Mesenchymal stem cell (in vitro differentiated cells and primary cell): ENCODE results near the gene FKBP2.

Experiments used
- DNase-seq: peaks from one replicate; pipeline ENCODE4 v3.0.0-alpha.2; 2013
- H2AFZ ChIP-seq: one replicate; pipeline ENCODE4 v1.6.1; 2013; ENCODE audit warnings: low read depth, mild to moderate bottlenecking, control low read depth, inconsistent platforms, low read length, moderate library complexity
- H2AK5ac ChIP-seq: 2 replicates; pipeline ENCODE4 v1.6.1; 2013; ENCODE audit warnings: low read length, moderate library complexity, mild to moderate bottlenecking, inconsistent platforms; ENCODE audit not compliant: severe bottlenecking
- H2BK120ac ChIP-seq: one replicate; pipeline ENCODE4 v1.6.1; 2013; ENCODE audit warnings: low read depth, mild to moderate bottlenecking, inconsistent platforms, low read length, moderate library complexity
- H2BK12ac ChIP-seq, 2 experiments: one replicate each; pipeline ENCODE4 v1.6.1; 2013; ENCODE audit warnings: inconsistent platforms in 2 of 2, low read length in 2 of 2, mild to moderate bottlenecking in 2 of 2, moderate library complexity in 2 of 2, control low read depth in 1 of 2
- H2BK15ac ChIP-seq: one replicate; pipeline ENCODE4 v1.6.1; 2013; ENCODE audit warnings: mild to moderate bottlenecking, low read depth, inconsistent platforms; ENCODE audit not compliant: poor library complexity, severe bottlenecking
- H2BK5ac ChIP-seq: 2 replicates; pipeline ENCODE4 v1.6.1; 2013; ENCODE audit warnings: low read depth, mild to moderate bottlenecking, low read length, control low read depth, inconsistent platforms; ENCODE audit not compliant: poor library complexity, severe bottlenecking
- H3K14ac ChIP-seq, 2 experiments: one replicate each; pipeline ENCODE4 v1.6.1; 2013; ENCODE audit warnings: inconsistent platforms in 2 of 2, low read length in 2 of 2, control low read depth in 1 of 2, mild to moderate bottlenecking in 1 of 2, moderate library complexity in 1 of 2
- H3K18ac ChIP-seq, 2 experiments: one replicate each; pipeline ENCODE4 v1.6.1; 2013; ENCODE audit warnings: inconsistent platforms in 2 of 2, low read length in 2 of 2, control low read depth in 1 of 2, low read depth in 1 of 2, mild to moderate bottlenecking in 1 of 2
- H3K23ac ChIP-seq, 2 experiments: one replicate each; pipeline ENCODE4 v1.6.1; 2013; ENCODE audit warnings: inconsistent platforms in 2 of 2, low read length in 2 of 2, mild to moderate bottlenecking in 2 of 2, moderate library complexity in 2 of 2, control low read depth in 1 of 2
- H3K27ac ChIP-seq: 2 replicates; pipeline ENCODE4 v1.5.1; 2013; ENCODE audit warnings: mild to moderate bottlenecking, moderate library complexity, low read length, control low read depth, inconsistent platforms; ENCODE audit not compliant: poor library complexity, severe bottlenecking
- H3K27me3 ChIP-seq, 2 experiments: 2 replicates each; pipeline versions ENCODE4 v1.6.1 to v1.7.0; 2013; ENCODE audit warnings: low read length in 2 of 2, mild to moderate bottlenecking in 2 of 2, moderate library complexity in 2 of 2, control low read depth in 1 of 2, inconsistent platforms in 1 of 2; ENCODE audit not compliant: control insufficient read depth in 1 of 2, insufficient read depth in 1 of 2
- H3K36me3 ChIP-seq, 2 experiments: 2 replicates each; pipeline versions ENCODE4 v1.6.1 to v1.7.0; 2013; ENCODE audit warnings: low read length in 2 of 2, control low read depth in 1 of 2, inconsistent platforms in 1 of 2, low read depth in 1 of 2, mild to moderate bottlenecking in 1 of 2; ENCODE audit not compliant: insufficient read depth in 2 of 2, control insufficient read depth in 1 of 2
- H3K4ac ChIP-seq, 2 experiments: one replicate each; pipeline ENCODE4 v1.6.1; 2013; ENCODE audit warnings: inconsistent platforms in 2 of 2, low read length in 2 of 2, mild to moderate bottlenecking in 2 of 2, moderate library complexity in 2 of 2, control low read depth in 1 of 2, low read depth in 1 of 2
- H3K4me1 ChIP-seq: 2 replicates; pipeline ENCODE4 v1.6.1; 2013; ENCODE audit warnings: low read depth, low read length, control low read depth; ENCODE audit not compliant: control insufficient read depth, insufficient read depth
- H3K4me2 ChIP-seq: 2 replicates; pipeline ENCODE4 v1.6.1; 2013; ENCODE audit warnings: low read length, mild to moderate bottlenecking, inconsistent platforms; ENCODE audit not compliant: poor library complexity, severe bottlenecking
- H3K4me3 ChIP-seq, 2 experiments: 2 replicates each; pipeline versions ENCODE4 v1.5.1 to v1.7.0; 2013; ENCODE audit warnings: low read length in 2 of 2, mild to moderate bottlenecking in 2 of 2, control low read depth in 1 of 2, low read depth in 1 of 2; ENCODE audit not compliant: insufficient read depth in 1 of 2
- H3K79me1 ChIP-seq: replicated peaks from 2 replicates; pipeline ENCODE4 v1.6.1; 2013; ENCODE audit warnings: mild to moderate bottlenecking, control low read depth, low read length, inconsistent platforms; ENCODE audit not compliant: poor library complexity, severe bottlenecking
- H3K9ac ChIP-seq: 2 replicates; pipeline ENCODE4 v1.7.0; 2013; ENCODE audit warnings: mild to moderate bottlenecking, low read length, moderate library complexity
- H3K9me3 ChIP-seq: 2 replicates; pipeline ENCODE4 v1.7.0; 2013; ENCODE audit warnings: mild to moderate bottlenecking, low read length; ENCODE audit not compliant: control insufficient read depth
- H4K8ac ChIP-seq: one replicate; pipeline ENCODE4 v1.6.1; 2013; ENCODE audit warnings: inconsistent platforms, mild to moderate bottlenecking, low read length, moderate library complexity
- H4K91ac ChIP-seq: one replicate; pipeline ENCODE4 v1.6.1; 2013; ENCODE audit warnings: mild to moderate bottlenecking, low read length, inconsistent platforms
- WGBS: methylation state at CpG from one replicate; pipeline ENCODE4 v1.1.7; 2013; ENCODE audit warnings: mixed read lengths; 5-methylcytosine and 5-hydroxymethylcytosine counted together

Gene FKBP2

GRCh38 chr11:64204464-64204989 lies 36.4 kb upstream of the FKBP2 start:
- Histone ChIP-seq H2BK12ac (no peak overlapping the region), H2AFZ (no peak overlapping the region), H3K18ac (no peak overlapping the region), H3K14ac (no peak overlapping the region), H3K4me1 (peaks cover 31% of the 10 kb centered on the region), H3K9me3 (no peaks in the 10 kb centered on the region), H3K27ac (no peak overlapping the region), H3K9ac (no peak overlapping the region), H2BK120ac (peak overlapping the region; percentile 23), H3K79me1 (peaks cover 14% of the 10 kb centered on the region), H2AK5ac (no peak overlapping the region), H3K4me2 (no peak overlapping the region), H3K27me3 (no peaks in the 10 kb centered on the region), H2BK5ac (no peak overlapping the region), H3K4ac (no peak overlapping the region), H3K36me3 (peaks cover 64 to 70% of the 10 kb centered on the region in 2 experiments), H4K8ac (no peak overlapping the region), H4K91ac (no peak overlapping the region), H3K23ac (no peak overlapping the region), H3K4me3 (no peak overlapping the region), H2BK15ac (no peak overlapping the region)
- DNase-seq, result peak; percentile 92
- 67% methylated on average over 6 of the region's 7 CpGs for WGBS

- peak within 1 kb of the TSS; percentile 97 for H4K91ac ChIP-seq
- peak within 1 kb of the TSS; percentile 64 for H2BK120ac ChIP-seq
- H4K8ac ChIP-seq, result peak within 1 kb of the TSS; percentile 98
- peaks cover 12% of the 10 kb centered on the region for H3K79me1 ChIP-seq
- H2AFZ ChIP-seq, result no peak within 1 kb of the TSS
- WGBS, result 94% methylated on average over 27 of the region's 27 CpGs
- no peak within 1 kb of the TSS for H3K4me2 ChIP-seq
- H3K4ac ChIP-seq, result peak within 1 kb of the TSS; percentile 56 to 66
- H2BK5ac ChIP-seq, result no peak within 1 kb of the TSS
- no peaks in the 10 kb centered on the region for H3K27me3 ChIP-seq
- no peaks in the 10 kb centered on the region for H3K9me3 ChIP-seq
- peak within 1 kb of the TSS in 1 of 2 experiments; percentile 65 for H3K4me3 ChIP-seq
- peak within 1 kb of the TSS; percentile 87 for H2BK15ac ChIP-seq
- H3K4me1 ChIP-seq, result peaks cover 31% of the 10 kb centered on the region
- H3K23ac ChIP-seq, result no peak within 1 kb of the TSS
- peak within 1 kb of the TSS in 1 of 2 experiments; percentile 35 for H3K14ac ChIP-seq
- H3K9ac ChIP-seq, result peak within 1 kb of the TSS; percentile 70
- no peak for DNase-seq
- peak within 1 kb of the TSS; percentile 62 for H3K27ac ChIP-seq
- H2AK5ac ChIP-seq, result peak within 1 kb of the TSS; percentile 62
- H3K18ac ChIP-seq, result peak within 1 kb of the TSS; percentile 85 to 97
- H3K36me3 ChIP-seq, result peaks cover 47 to 69% of the 10 kb centered on the region in 2 experiments
- H2BK12ac ChIP-seq, result peak within 1 kb of the TSS; percentile 8 to 75
These were observed 34.2 kb upstream of the FKBP2 start, which contains the start of gene FERMT3 for GRCh38 chr11:64206457-64207255. Gene FERMT3 (plus strand): TSS chr11:64206721. CDS start chr11:64207365, 644 bp downstream.

- peak overlapping the region in 1 of 2 experiments; percentile 65 for H3K4me3 ChIP-seq
- no peaks in the 10 kb centered on the region for H3K27me3 ChIP-seq
- peak overlapping the region; percentile 97 for H4K91ac ChIP-seq
- peak overlapping the region in 1 of 2 experiments; percentile 91 for H3K14ac ChIP-seq
- H3K4me2 ChIP-seq, result no peak overlapping the region
- peak; percentile 81 for DNase-seq
- H3K23ac ChIP-seq, result no peak overlapping the region
- peak overlapping the region; percentile 77 for H2BK120ac ChIP-seq
- peak overlapping the region; percentile 54 for H2AK5ac ChIP-seq
- H2BK12ac ChIP-seq, result peak overlapping the region; percentile 75 to 78
- H3K9ac ChIP-seq, result peak overlapping the region; percentile 70
- peak overlapping the region; percentile 87 for H2BK15ac ChIP-seq
- H2BK5ac ChIP-seq, result no peak overlapping the region
- peak overlapping the region; percentile 66 for H2AFZ ChIP-seq
- peak overlapping the region; percentile 62 for H3K27ac ChIP-seq
- peak overlapping the region; percentile 85 to 97 for H3K18ac ChIP-seq
- H4K8ac ChIP-seq, result peak overlapping the region; percentile 98
- peaks cover 12% of the 10 kb centered on the region for H3K79me1 ChIP-seq
- 53% methylated on average over 26 of the region's 30 CpGs for WGBS
- H3K4ac ChIP-seq, result peak overlapping the region; percentile 77 to 81
- peaks cover 46 to 73% of the 10 kb centered on the region in 2 experiments for H3K36me3 ChIP-seq
- peaks cover 31% of the 10 kb centered on the region for H3K4me1 ChIP-seq
- H3K9me3 ChIP-seq, result no peaks in the 10 kb centered on the region
These were observed 33.4 kb upstream of the FKBP2 start for GRCh38 chr11:64207256-64208085.
